KOPT-K1 (cell line): Measurements from ENCODE around the gene OR6B2.

Source experiments
- H3K27ac ChIP-seq: fragments of 200-600 bp; sonication (generic); 2 replicates; pipeline ENCODE4 v1.5.1; 2016; ENCODE audit warnings: antibody characterized with exemption, mild to moderate bottlenecking, low read depth, low read length; ENCODE audit not compliant: poor library complexity, severe bottlenecking
- H3K36me3 ChIP-seq: fragments of 200-600 bp; sonication (generic); 2 replicates; pipeline ENCODE4 v1.5.1; 2017; ENCODE audit warnings: antibody characterized with exemption, mild to moderate bottlenecking, low read length, moderate library complexity; ENCODE audit not compliant: insufficient read depth
- H3K9me3 ChIP-seq: fragments of 200-600 bp; sonication (generic); 2 replicates; pipeline ENCODE4 v1.5.1; 2017; ENCODE audit warnings: antibody characterized with exemption, low read length, mild to moderate bottlenecking; ENCODE audit not compliant: insufficient read depth, poor library complexity, severe bottlenecking

OR6B2 gene

GRCh38 chr2:240030379-240031094, at the start of gene OR6B2:
OR6B2 (minus strand) TSS chr2:240030429; CDS start chr2:240030429, 0 bp downstream.
- Histone ChIP-seq H3K27ac (no peak within 1 kb of the TSS), H3K9me3 (no peaks in the 10 kb centered on the region)

GRCh38 chr2:240078631-240079030, 48.4 kb upstream of the OR6B2 start:
- no peaks in the 10 kb centered on the region for H3K36me3 ChIP-seq

More at GRCh38 chr2:240030379-240031094, at the start of gene OR6B2:
- no peaks in the 10 kb centered on the region for H3K36me3 ChIP-seq

DNA sequence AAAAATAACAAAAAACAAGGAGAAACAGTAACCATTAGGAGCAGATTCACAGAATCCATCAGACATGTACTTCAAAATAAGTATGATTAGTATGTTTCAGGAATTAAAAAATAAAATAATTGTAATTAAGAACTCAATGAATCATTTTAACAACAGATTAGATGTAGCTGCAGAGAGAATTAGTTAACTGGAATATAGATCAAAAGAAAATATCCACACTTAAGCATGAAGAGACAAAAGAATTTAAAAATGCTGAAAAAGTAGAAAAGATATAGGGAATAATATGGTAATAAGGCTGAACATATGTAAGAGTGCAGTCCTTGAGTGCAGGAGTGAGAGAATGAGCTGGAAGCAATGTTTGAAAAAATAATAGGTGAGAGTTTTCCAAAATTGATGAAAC, 47.2 kb upstream of the OR6B2 start:
- H3K36me3 ChIP-seq: no peaks in the 10 kb centered on the region
- H3K27ac ChIP-seq: no peak overlapping the region
- H3K9me3 ChIP-seq: peaks cover 20% of the 10 kb centered on the region

More at GRCh38 chr2:240078631-240079030, 48.4 kb upstream of the OR6B2 start:
- peaks cover 24% of the 10 kb centered on the region for H3K9me3 ChIP-seq
- no peak overlapping the region for H3K27ac ChIP-seq

- H3K27ac ChIP-seq: no peak overlapping the region
- H3K9me3 ChIP-seq: peaks cover 20% of the 10 kb centered on the region
- no peaks in the 10 kb centered on the region for H3K36me3 ChIP-seq
These were observed 44.3 kb upstream of the OR6B2 start for GRCh38 chr2:240074545-240074944.

GRCh38 chr2:240070907-240071306, 40.7 kb upstream of the OR6B2 start:
- Histone ChIP-seq H3K9me3 (peaks cover 1% of the 10 kb centered on the region), H3K36me3 (no peaks in the 10 kb centered on the region), H3K27ac (no peak overlapping the region)

DNA sequence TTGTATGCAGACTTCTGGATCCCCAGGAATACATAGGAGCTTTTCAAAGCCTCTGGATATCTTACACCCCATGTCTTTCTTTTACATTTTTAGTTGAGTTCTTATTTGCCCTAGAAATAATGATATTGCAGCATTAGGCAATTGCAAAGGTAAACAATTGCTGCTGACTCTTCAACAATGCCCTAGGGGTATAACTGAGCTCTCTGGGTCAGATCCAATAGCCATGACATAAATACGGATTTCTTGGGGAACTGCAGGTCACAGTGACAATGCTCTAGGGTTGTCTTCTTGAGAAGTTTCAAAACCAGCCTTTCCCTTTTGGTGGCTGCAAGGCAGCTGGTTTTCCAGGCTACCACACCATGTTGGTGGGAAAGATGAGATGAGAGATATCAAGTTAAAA, 39.6 kb upstream of the OR6B2 start:
- H3K36me3 ChIP-seq: no peaks in the 10 kb centered on the region
- no peak overlapping the region for H3K27ac ChIP-seq
- no peaks in the 10 kb centered on the region for H3K9me3 ChIP-seq

DNA sequence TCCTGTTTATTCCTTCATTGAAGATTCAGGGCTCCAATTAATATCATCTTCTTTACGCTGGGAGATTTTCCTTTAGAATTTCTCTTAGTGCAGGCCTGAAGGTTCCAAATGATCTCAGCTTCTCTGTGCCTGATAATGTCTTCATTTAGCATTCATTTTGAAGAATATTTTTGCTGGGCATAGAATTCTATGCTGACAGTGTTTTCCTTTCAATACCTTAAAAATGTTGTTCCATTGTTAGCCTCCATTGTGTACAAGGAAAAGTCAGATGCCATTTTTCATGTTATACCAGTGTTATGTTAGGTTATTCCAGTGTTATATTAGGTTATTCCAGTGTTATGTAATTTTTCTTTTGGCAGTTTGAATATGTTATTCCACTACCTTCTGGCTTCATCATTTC, 38.0 kb upstream of the OR6B2 start:
- Histone ChIP-seq H3K36me3 (no peaks in the 10 kb centered on the region), H3K9me3 (no peaks in the 10 kb centered on the region)

DNA sequence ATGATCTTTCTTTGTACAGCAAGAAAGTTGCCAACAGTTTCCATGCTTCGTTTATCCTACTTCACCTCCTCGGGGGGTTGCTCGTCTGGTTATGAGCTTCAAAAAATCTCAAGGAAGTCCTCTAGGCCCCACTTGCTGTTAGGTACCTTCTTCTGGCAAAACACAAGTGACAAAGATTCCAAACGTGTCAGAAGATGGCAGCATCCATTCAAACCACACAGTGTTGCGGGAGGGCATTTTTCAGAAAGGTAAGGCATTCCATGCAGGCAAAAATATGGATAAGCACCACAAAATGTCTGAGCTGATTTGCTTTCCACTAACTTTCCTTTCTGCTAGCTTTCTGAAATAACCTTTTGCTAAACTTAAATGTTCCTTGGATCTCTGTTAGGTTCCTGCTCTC, 36.3 kb upstream of the OR6B2 start:
- H3K36me3 ChIP-seq: no peaks in the 10 kb centered on the region
- no peak overlapping the region for H3K27ac ChIP-seq
- H3K9me3 ChIP-seq: no peaks in the 10 kb centered on the region

More for the DNA sequence above, 38.0 kb upstream of the OR6B2 start:
- H3K27ac ChIP-seq: no peak overlapping the region

DNA sequence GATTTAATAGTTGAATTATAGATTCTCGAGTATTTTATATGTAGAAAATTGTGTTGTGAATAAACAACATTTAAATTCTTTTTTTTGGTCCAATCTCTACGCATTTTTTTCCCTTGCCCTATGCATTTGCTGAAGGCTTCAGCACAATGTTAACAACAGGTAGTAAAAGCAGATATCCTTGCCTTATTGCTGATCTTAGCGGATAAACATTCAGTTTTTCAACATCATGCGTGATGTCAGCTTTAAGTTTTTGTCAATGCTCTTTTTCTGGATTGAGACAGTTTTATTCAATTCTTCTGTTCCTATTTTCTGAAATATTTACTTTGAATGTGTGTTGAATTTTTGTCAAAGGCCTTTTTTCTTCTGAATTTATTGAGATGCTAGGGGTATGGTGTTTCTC, 34.7 kb upstream of the OR6B2 start:
- H3K27ac ChIP-seq: no peak overlapping the region
- H3K9me3 ChIP-seq: no peaks in the 10 kb centered on the region
- no peaks in the 10 kb centered on the region for H3K36me3 ChIP-seq

DNA sequence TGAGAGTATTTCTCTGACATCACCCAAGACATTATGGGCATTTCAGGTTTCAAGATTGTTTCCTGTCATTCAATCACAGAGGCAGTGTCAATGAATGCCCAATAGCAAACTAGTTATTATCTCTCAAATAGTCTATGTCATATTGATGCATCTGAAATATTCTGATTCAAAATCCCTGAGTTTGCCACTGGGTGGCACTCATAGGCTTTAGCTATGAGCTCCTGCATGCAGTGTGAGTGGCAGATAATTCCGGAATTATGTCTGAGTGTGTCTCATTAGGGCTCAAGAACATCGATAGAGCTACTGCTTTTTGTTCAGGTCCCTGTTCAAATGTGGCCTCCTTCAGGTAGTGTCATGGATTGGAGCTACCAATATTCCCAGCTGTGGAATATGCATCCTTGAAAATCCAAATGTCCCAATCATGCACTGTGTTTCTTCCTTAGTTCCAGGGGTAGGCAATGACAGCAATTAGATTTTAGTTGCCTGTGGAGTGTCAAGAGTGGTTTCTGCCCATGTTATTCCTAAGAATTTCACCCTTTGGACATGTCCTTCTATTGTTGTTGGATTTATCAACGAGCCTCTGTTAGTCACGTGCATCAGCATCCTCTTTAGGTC, 30.9 kb upstream of the OR6B2 start:
- H3K9me3 ChIP-seq: no peaks in the 10 kb centered on the region
- H3K36me3 ChIP-seq: no peaks in the 10 kb centered on the region
- no peak overlapping the region for H3K27ac ChIP-seq

DNA sequence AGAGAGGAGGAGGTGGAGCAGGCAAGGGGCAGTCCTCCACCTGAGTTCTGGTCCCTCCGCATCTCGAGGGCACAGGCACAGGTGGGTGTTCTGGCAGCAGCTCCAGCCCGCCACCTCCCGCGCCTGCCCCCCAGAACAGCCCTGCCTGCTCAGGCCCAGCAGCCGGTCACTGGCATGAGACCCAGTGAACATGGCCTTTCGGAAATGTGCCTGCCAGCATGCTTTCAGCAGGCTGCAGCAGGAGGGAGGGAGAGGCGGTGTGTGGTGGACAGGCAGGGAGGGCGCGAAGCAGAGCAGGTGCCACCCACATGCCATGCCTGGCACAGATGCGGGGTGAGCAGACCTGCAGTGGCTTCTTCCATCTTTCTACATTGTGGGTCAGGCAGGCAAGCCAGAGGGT, 26.4 kb upstream of the OR6B2 start:
- Histone ChIP-seq H3K36me3 (no peaks in the 10 kb centered on the region), H3K9me3 (no peaks in the 10 kb centered on the region), H3K27ac (no peak overlapping the region)

DNA sequence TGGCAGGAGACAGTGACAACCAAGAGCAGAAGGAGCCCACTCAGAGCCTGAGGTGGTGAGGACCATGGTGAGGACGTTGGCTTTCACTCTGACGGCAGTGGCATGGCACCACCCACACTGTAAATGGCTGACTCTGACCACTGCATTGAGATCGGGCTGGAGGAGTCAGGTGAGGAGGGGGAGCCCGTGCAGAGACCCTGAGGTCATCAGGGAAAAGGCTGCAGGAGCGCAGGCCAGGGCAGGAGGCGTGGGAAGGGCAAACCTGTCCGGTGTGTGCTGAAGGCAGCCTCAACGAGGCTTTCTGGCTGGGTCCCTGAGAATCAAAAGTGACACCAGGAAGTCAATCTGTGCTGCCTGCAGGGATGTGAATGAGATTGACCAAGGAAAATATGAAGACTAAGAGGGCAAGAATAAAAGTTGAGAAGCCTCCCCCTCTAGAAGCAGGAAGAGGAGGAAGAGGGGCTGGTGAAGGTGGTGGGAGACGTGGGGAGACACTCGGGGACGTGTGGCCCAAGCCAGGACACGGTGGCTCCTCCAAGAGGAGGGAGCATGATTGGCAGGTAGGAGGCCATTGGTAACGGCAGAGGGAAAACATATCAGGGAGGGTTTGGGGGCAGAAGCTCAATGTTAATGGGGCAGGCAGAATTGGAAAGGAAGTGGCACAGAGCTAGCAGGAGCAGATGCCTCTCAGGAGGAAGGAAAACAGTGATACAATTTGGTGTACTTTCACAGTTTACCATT, 25.1 kb upstream of the OR6B2 start:
- Histone ChIP-seq H3K27ac (no peak overlapping the region), H3K9me3 (no peaks in the 10 kb centered on the region), H3K36me3 (no peaks in the 10 kb centered on the region)

DNA sequence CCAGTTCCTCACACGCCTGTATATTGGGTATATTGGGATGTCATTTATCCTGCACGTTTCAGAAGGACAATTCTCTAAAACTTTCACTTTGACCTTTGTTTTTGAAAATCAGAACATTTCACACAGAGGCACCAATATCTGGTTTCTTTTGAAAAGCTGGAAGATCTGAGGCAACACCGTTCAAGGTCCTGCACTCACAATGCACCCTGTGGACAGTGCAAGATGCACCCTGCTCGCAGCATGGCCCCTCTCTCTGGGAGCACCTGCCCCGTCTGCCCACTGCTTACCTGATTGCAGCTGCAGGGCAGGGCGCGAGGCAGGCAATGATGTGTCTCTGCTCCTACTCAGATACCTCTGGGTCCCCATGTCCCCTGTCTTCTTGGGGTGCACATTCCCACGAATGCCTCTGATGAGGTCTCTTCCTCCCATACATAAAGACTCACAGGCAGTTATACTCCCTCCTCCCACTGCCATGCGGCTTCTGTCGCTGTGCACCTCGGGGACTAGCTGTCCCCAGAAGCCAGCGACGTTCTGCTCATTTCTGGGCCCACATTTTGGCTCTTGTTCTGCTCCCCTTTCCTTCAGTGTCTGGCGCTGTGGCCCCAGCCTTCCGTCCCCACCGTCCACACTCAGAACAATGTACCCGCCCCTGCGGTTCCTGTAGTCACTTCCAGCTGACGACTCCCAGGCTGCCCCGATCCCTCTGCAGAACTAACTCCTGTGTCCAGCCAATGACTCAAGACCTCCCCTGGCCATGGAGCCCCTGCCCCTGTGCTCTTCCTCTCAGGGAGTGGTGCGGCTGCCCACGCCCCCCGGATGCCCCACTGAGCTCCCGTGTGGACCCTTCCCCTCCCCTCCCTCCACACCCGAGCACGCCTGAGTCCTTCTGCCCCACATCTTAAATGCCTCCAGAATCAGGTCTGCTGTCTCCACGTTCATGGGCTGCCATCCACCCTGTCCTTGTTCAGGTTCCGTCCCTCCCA, 23.2 kb upstream of the OR6B2 start, which contains the start of gene OR6B3:
Gene OR6B3, minus strand, starts transcription at position 349 of the 983 bp plus-strand sequence.
- no peak within 1 kb of the TSS for H3K27ac ChIP-seq
- H3K36me3 ChIP-seq: no peaks in the 10 kb centered on the region
- H3K9me3 ChIP-seq: no peaks in the 10 kb centered on the region

DNA sequence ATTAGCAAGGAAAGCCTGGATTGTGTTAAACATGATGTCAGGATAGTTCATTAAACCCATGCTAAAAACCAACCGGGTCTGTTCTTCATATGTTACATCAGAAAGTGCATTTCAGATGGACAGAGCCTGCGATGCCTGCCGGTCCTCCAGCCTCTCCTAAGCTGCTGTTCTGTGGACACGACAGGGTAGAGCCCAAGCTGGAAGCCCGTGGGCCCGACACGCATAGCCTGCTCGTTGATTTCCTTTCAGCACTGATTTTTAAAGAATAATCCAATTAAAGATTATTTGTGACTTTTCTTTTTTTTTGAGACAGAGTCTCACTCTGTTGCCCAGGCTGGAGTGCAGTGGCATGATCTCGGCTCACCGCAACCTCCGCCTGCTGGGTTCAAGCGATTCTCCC, 22.3 kb upstream of the OR6B2 start:
- no peak overlapping the region for H3K27ac ChIP-seq
- H3K9me3 ChIP-seq: no peaks in the 10 kb centered on the region
- no peaks in the 10 kb centered on the region for H3K36me3 ChIP-seq
